Loucy (cell line): ENCODE data around the gene CD96.

Experiments used
- H2AFZ ChIP-seq: fragments of 200-600 bp; sonication (generic); 2 replicates; pipeline ENCODE4 v1.6.0; 2016; ENCODE audit warnings: antibody characterized with exemption, mild to moderate bottlenecking, low read length, moderate library complexity
- H3F3A ChIP-seq: fragments of 200-600 bp; 2 replicates; pipeline ENCODE4 v1.6.0; 2016; ENCODE audit warnings: antibody characterized with exemption, low read depth, mild to moderate bottlenecking
- H3K27me3 ChIP-seq: fragments of 200-600 bp; sonication (generic); 2 replicates; pipeline ENCODE4 v1.6.1; 2014; ENCODE audit warnings: low read length, mild to moderate bottlenecking; ENCODE audit not compliant: insufficient read depth, poor library complexity, severe bottlenecking
- H3K36me3 ChIP-seq: fragments of 200-600 bp; sonication (generic); 2 replicates; pipeline ENCODE4 v1.6.1; 2016; ENCODE audit warnings: low read length; ENCODE audit not compliant: insufficient read depth
- H3K4me1 ChIP-seq: fragments of 200-600 bp; sonication (generic); 2 replicates; pipeline ENCODE4 v1.5.1; 2014; ENCODE audit warnings: low read length, mild to moderate bottlenecking; ENCODE audit not compliant: insufficient read depth, poor library complexity, severe bottlenecking
- H3K4me2 ChIP-seq: fragments of 200-600 bp; sonication (generic); 2 replicates; pipeline ENCODE4 v1.6.0; 2014; ENCODE audit warnings: antibody characterized with exemption, low read length, low read depth, mild to moderate bottlenecking; ENCODE audit not compliant: poor library complexity, severe bottlenecking
- H3K4me3 ChIP-seq: fragments of 200-600 bp; sonication (generic); 2 replicates; pipeline ENCODE4 v1.5.1; 2014; ENCODE audit warnings: low read length, mild to moderate bottlenecking, mixed read lengths; ENCODE audit not compliant: poor library complexity, severe bottlenecking
- H3K79me2 ChIP-seq: fragments of 200-600 bp; sonication (generic); 2 replicates; pipeline ENCODE4 v1.6.1; 2014; ENCODE audit warnings: low read length; ENCODE audit not compliant: insufficient read depth
- H3K9ac ChIP-seq: fragments of 200-600 bp; sonication (generic); 2 replicates; pipeline ENCODE4 v1.6.0; 2014; ENCODE audit warnings: mild to moderate bottlenecking, low read depth, low read length, moderate library complexity; ENCODE audit not compliant: poor library complexity, severe bottlenecking
- H3K9me2 ChIP-seq: fragments of 200-600 bp; sonication (generic); replicated peaks from 2 replicates; pipeline ENCODE4 v1.6.1; 2016; ENCODE audit warnings: low read depth, low read length, mixed read lengths
- H3K9me3 ChIP-seq: fragments of 200-600 bp; sonication (generic); 2 replicates; pipeline ENCODE4 v1.6.1; 2014; ENCODE audit warnings: mild to moderate bottlenecking, antibody characterized with exemption, low read length, low read depth; ENCODE audit not compliant: insufficient read depth
- H4K20me1 ChIP-seq: fragments of 200-600 bp; sonication (generic); 2 replicates; pipeline ENCODE4 v1.6.0; 2014; ENCODE audit warnings: antibody characterized with exemption, low read length, mild to moderate bottlenecking; ENCODE audit not compliant: insufficient read depth, poor library complexity, severe bottlenecking
- CTCF ChIP-seq: fragments of 200-600 bp; sonication (generic); conservative IDR thresholded peaks from 2 replicates; pipeline ENCODE4 v1.5.1; 2014; ENCODE audit warnings: mild to moderate bottlenecking, antibody characterized with exemption, low read length
- EZH2phosphoT487 ChIP-seq: fragments of 200-600 bp; IDR thresholded peaks from 2 replicates; pipeline ENCODE4 v1.6.1; 2018; ENCODE audit warnings: antibody characterized with exemption, mild to moderate bottlenecking, moderate library complexity, borderline replicate concordance

CD96 gene

GRCh38 chr3:111539351-111540331 is 2.4 kb upstream of the CD96 start:
- TF ChIP-seq CTCF, result peak; percentile 100
- TF ChIP-seq EZH2phosphoT487, result no peak
- H3F3A ChIP-seq, result no peaks in the 10 kb centered on the region
- H2AFZ ChIP-seq, result peak overlapping the region; percentile 72
- H3K36me3 ChIP-seq, result no peaks in the 10 kb centered on the region
- no peaks in the 10 kb centered on the region for H3K27me3 ChIP-seq
- H3K4me2 ChIP-seq, result peak overlapping the region; percentile 78
- H3K4me3 ChIP-seq, result peak overlapping the region; percentile 70
- H3K9ac ChIP-seq, result peak overlapping the region; percentile 42
- H4K20me1 ChIP-seq, result no peaks in the 10 kb centered on the region
- no peaks in the 10 kb centered on the region for H3K9me3 ChIP-seq
- H3K4me1 ChIP-seq, result peaks cover 58% of the 10 kb centered on the region
- H3K79me2 ChIP-seq, result peaks cover 27% of the 10 kb centered on the region
- no peaks in the 10 kb centered on the region for H3K9me2 ChIP-seq

GRCh38 chr3:111541391-111541790 is 606 bp upstream of the CD96 start:
- Histone ChIP-seq H3K9me2 (no peaks in the 10 kb centered on the region), H3K9ac (peak overlapping the region; percentile 82)
- TF ChIP-seq EZH2phosphoT487, result no peak
- TF ChIP-seq CTCF, result no peak

GRCh38 chr3:111542611-111543300 is 759 bp downstream of the CD96 start:
- Histone ChIP-seq H3K4me2 (peak overlapping the region; percentile 92), H3K9ac (peak overlapping the region; percentile 82), H3K36me3 (no peaks in the 10 kb centered on the region), H3K4me1 (peaks cover 83% of the 10 kb centered on the region), H3K9me2 (no peaks in the 10 kb centered on the region), H3K79me2 (peaks cover 51% of the 10 kb centered on the region), H3K27me3 (no peaks in the 10 kb centered on the region), H3F3A (no peaks in the 10 kb centered on the region; the same call in 1 of the 2 replicates), H3K4me3 (peak overlapping the region; percentile 77), H2AFZ (peak overlapping the region; percentile 25; the same call in 1 of the 2 replicates), H3K9me3 (no peaks in the 10 kb centered on the region), H4K20me1 (no peaks in the 10 kb centered on the region)
- TF ChIP-seq EZH2phosphoT487 (no peak), CTCF (no peak)

More at GRCh38 chr3:111541391-111541790, 606 bp upstream of the CD96 start:
- peaks cover 45% of the 10 kb centered on the region for H3K79me2 ChIP-seq
- no peaks in the 10 kb centered on the region for H3K36me3 ChIP-seq
- no peaks in the 10 kb centered on the region for H3F3A ChIP-seq
- H3K4me2 ChIP-seq, result peak overlapping the region; percentile 92
- H3K27me3 ChIP-seq, result no peaks in the 10 kb centered on the region
- H3K4me3 ChIP-seq, result peak overlapping the region; percentile 77
- H4K20me1 ChIP-seq, result no peaks in the 10 kb centered on the region
- H2AFZ ChIP-seq, result peak overlapping the region; percentile 73; the same call in 1 of the 2 replicates
- no peaks in the 10 kb centered on the region for H3K9me3 ChIP-seq
- peaks cover 71% of the 10 kb centered on the region for H3K4me1 ChIP-seq
